Measurements from ENCODE around the gene NAV2. TPM values are rescaled to one million over a fixed set of nuclear protein-coding genes. Genes with fewer than 3 reads are reported as not detected.

Gene NAV2
- total RNA-seq, 1 experiment from 2014 or later, result 2.1 TPM

- no TSS peak for BruUV-seq (replicated peaks)
- CTCF ChIA-PET, result no interaction called here
- H3K79me2 ChIP-seq (ENCODE audit: insufficient read depth, low read length), result no peaks in the 10 kb centered on the region
- H2AFZ ChIP-seq (ENCODE audit: low read depth, low read length, poor library complexity, severe bottlenecking), result no peak overlapping the region
- intact Hi-C loops (cut with micrococcal nuclease), result no loop called here
- H3K4me1 ChIP-seq (ENCODE audit: control insufficient read depth in 1 of 2, insufficient read depth in 2 of 2, low read length in 2 of 2), result no peaks in the 10 kb centered on the region
- H3K9ac ChIP-seq (ENCODE audit: low read length), result no peak overlapping the region
- no peaks in the 10 kb centered on the region for H3K9me3 ChIP-seq (ENCODE audit: control insufficient read depth in 1 of 2, insufficient read depth in 1 of 2, low read depth in 1 of 2, low read length in 2 of 2)
- H3K4me2 ChIP-seq (ENCODE audit: low read length), result no peak overlapping the region
- no peaks in the 10 kb centered on the region for H3K36me3 ChIP-seq (ENCODE audit: control insufficient read depth in 1 of 2, insufficient read depth in 2 of 2, low read length in 2 of 2)
- no peaks in the 10 kb centered on the region for H4K20me1 ChIP-seq (ENCODE audit: insufficient read depth)
- ATAC-seq, result no peak
- no peaks in the 10 kb centered on the region for H3K9me2 ChIP-seq (ENCODE audit: insufficient read depth)
- RAD21 ChIA-PET (ENCODE audit: low non-redundant PET in 1 of 2, low total read pairs in 2 of 2, uncharacterized antibody in 2 of 2, unreplicated experiment in 2 of 2), result no interaction called here
- H3K27ac ChIP-seq (ENCODE audit: low read depth, low read length), result no peak overlapping the region
- no peak for DNase-seq (ENCODE audit: low read depth, low spot score)
- POLR2A ChIA-PET, result no interaction called here
- TF ChIP-seq ZBTB33 (IDR thresholded peaks at IDR 0.05; ENCODE audit: extremely low read depth, insufficient replicate concordance, low read length) (no peak), CEBPB (IDR thresholded peaks at IDR 0.05; ENCODE audit: low read depth) (no peak), RAD21 (IDR thresholded peaks at IDR 0.05; ENCODE audit: low read depth) (no peak), ZNF274 (IDR thresholded peaks at IDR 0.05; ENCODE audit: low read depth, low read length) (no peak), REST (IDR thresholded peaks at IDR 0.05; ENCODE audit: low read depth) (no peak), JUND (IDR thresholded peaks at IDR 0.05) (no peak), POLR2A (IDR thresholded peaks at IDR 0.05; ENCODE audit: borderline replicate concordance, extremely low read depth, insufficient read depth, insufficient read length) (no peak), POLR2AphosphoS5 (IDR thresholded peaks at IDR 0.05; ENCODE audit: low read depth, low read length) (no peak), ATF3 (IDR thresholded peaks at IDR 0.05) (no peak), SIN3A (IDR thresholded peaks at IDR 0.05; ENCODE audit: low read depth) (no peak), TCF7L2 (IDR thresholded peaks at IDR 0.05; ENCODE audit: borderline replicate concordance, extremely low read depth, insufficient read depth, insufficient read length) (no peak), SP1 (IDR thresholded peaks at IDR 0.05; ENCODE audit: low read depth) (no peak), EZH2phosphoT487 (IDR thresholded peaks at IDR 0.05; ENCODE audit: borderline replicate concordance) (no peak), SRF (IDR thresholded peaks at IDR 0.05; ENCODE audit: low read depth) (no peak), ZFX (IDR thresholded peaks at IDR 0.05) (no peak), YY1 (IDR thresholded peaks at IDR 0.05; ENCODE audit: extremely low read depth, insufficient replicate concordance, low read depth, low read length) (no peak), EGR1 (IDR thresholded peaks at IDR 0.05; ENCODE audit: low read depth) (no peak)
- TF ChIP-seq, protein P1, sequence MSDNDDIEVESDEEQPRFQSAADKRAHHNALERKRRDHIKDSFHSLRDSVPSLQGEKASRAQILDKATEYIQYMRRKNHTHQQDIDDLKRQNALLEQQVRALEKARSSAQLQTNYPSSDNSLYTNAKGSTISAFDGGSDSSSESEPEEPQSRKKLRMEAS (IDR thresholded peaks at IDR 0.05), result no peak
- TF ChIP-seq, protein P2, sequence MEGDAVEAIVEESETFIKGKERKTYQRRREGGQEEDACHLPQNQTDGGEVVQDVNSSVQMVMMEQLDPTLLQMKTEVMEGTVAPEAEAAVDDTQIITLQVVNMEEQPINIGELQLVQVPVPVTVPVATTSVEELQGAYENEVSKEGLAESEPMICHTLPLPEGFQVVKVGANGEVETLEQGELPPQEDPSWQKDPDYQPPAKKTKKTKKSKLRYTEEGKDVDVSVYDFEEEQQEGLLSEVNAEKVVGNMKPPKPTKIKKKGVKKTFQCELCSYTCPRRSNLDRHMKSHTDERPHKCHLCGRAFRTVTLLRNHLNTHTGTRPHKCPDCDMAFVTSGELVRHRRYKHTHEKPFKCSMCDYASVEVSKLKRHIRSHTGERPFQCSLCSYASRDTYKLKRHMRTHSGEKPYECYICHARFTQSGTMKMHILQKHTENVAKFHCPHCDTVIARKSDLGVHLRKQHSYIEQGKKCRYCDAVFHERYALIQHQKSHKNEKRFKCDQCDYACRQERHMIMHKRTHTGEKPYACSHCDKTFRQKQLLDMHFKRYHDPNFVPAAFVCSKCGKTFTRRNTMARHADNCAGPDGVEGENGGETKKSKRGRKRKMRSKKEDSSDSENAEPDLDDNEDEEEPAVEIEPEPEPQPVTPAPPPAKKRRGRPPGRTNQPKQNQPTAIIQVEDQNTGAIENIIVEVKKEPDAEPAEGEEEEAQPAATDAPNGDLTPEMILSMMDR (IDR thresholded peaks at IDR 0.05 in 2 of 3, conservative IDR thresholded peaks at IDR 0.05 in 1 of 3; ENCODE audit: borderline replicate concordance in 1 of 3, insufficient read depth in 1 of 3, low read depth in 2 of 3, low read length in 2 of 3), result no peak
- H3K27me3 ChIP-seq (ENCODE audit: insufficient read depth, low read length), result no peaks in the 10 kb centered on the region
- no peak overlapping the region for H3K4me3 ChIP-seq (replicated peaks in 1 of 2; ENCODE audit: low read depth in 1 of 2, low read length in 2 of 2)
Observed at GRCh38 chr11:20099527-20099926, 386.9 kb downstream of the NAV2 start.

Measured in HCT116 (cell line).